GM18526 (cell line): ENCODE data around the gene USP16.

Experiments
- POLR2A ChIP-seq: IDR thresholded peaks from 3 replicates; pipeline ENCODE4 v1.6.1; 2011; ENCODE audit not compliant: insufficient read length; ENCODE audit errors: extremely low read depth

The USP16 gene

DNA sequence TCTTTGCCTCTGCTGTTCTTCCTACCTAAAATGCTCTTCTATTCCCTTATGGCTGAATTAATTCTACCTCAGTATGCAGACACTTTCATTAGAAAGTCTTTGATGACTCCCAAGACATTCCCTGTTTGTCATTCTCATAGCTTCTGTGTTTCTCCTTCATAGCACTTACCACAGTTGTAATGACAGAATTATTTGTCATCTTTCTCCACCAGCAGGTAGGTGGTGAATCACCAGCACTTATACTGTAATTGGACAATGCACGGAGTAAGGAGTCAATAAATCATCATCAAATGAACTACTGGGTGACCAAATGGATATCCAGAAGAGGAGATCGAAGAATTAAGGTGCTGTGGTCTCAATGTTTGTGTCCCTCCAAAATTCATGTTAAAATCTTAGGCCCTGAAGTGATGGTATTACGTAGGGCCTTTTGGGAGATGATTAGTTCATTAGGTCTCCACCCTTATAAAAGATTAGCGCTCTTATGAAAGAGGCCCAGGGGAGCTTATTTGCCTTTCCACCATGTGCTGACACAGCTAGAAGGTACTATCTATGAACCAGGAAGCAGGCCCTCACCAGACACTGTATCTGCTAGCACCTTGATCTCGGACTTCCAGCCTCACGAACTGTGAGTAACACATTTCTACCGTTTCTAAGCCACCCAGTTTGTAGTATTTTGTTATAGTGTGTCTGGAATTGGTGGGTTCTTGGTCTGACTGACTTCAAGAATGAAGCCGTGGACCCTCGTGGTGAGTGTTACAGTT lies 51.4 kb downstream of the USP16 start:
- TF ChIP-seq POLR2A, result no peak

DNA sequence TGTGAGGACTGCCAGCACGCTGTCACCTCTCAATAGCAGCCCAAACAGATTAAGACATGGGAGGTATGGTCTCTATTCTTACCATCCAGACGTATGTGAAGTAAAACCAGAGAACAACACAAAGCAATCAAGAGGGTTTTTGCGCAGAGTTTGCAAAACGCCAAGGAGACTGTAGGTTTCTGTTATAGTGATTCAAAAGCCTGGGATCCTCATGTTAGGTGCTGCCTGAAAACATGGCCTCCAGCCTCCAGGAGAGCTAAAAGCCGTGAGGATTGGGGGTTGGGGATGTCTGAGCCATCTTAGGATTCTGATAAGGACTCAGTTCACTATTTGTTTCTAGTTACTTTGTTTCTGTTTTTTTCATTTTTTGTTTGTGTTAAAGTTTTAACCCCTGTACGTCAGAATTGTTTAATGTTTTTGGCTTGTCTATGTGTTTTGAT lies 53.2 kb downstream of the USP16 start:
- no peak for TF ChIP-seq POLR2A

DNA sequence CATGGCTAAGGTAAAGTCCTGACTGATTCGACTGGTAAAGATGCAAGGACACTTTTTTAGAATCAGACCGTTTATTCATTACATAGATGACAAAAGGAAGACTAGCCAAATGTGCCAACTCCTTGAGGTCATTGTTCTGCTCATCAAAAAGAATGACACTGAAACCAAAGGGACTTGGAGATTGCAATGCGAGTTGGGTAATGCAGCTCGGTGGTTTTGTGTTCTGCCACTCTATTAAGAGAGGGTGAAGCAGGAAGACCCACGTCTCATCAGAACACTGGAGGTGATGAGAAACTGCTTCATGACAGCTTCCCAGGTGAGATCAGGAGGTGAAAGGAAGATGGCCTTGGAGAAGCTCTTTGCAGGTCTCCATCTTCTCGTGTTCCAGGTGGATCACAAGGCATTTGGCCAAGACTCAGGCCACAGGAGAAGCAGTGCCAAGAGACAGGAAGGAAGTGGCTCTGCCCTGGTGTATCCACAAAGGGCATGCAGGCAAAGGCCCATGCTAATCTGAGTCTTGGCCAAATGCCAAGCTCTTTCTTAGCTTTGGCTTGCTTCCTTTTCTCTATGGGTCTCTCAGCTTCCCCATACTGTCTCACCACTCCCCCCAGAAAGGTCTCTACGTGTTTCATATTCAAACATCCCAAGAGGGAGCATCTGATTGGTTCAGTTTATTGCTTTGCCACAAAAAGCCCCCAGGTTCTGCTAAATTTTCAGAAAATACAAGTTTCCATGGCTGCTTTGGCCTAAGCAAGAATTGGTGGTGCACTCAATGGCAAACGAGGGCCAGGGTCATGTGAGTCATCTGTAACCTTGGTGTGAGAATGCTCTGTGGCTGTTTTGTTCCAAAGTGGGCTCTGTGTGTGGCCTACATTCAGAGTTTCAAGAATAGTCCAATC lies 54.6 kb downstream of the USP16 start:
- TF ChIP-seq POLR2A, result no peak

DNA sequence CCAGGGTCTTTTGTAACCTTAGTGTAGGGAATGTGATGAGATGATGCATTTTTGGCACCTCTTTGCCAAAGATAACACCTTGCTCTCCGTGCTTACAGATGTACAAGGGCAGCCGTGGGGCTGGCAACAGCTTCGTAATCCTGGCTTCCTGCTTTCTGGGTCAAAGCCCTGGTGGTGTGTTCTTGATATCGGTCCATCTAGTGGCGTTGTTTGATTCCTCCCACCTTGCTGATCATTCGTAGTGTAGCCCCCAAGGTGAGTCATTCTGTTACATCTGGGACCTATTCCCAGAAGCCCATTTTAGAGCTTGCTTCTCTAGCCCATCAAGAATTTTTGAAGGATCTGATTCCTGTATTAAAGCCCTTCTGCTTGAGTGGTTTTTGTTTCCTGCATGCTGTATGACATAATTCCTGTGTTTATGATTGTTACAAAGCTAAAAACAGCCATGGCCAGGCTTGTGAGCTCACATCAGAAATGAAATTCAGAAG lies 56.0 kb downstream of the USP16 start:
- TF ChIP-seq POLR2A, result no peak

DNA sequence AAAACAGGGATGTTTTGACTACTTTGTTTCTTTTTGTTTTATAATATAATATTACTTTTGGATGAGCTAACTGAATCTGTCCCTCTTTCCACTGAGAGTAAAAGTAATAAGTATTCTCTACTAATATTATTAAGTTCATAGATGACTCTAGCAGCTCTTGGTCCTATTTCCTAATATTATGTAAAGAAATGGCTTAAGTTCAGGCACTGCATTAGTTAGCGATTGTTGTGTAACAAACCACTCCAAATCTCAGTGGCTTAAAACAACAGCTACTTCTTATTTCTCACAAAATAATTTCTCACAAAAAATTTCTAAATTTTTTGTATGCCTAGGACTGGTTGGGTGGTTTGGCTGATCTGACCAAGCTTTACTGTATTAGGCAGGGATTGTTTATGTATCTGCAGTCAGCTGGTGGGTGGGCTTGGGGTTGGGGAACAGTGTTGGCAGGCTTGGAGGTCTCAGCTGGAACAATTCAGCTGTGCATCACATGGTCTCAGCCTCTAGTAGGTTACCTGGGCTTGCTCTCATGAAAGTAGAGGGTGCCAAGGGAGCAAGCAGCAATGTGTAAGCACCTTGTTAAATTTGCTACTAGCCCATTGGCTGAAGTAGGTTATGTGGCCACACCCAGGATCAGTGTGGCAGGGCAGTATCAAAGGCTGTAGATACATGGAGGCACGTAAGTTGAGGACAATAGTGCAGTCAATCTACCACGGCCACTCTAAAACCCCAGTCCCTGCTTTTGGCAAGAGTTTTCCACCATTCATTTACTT lies 57.8 kb downstream of the USP16 start:
- TF ChIP-seq POLR2A, result no peak

DNA sequence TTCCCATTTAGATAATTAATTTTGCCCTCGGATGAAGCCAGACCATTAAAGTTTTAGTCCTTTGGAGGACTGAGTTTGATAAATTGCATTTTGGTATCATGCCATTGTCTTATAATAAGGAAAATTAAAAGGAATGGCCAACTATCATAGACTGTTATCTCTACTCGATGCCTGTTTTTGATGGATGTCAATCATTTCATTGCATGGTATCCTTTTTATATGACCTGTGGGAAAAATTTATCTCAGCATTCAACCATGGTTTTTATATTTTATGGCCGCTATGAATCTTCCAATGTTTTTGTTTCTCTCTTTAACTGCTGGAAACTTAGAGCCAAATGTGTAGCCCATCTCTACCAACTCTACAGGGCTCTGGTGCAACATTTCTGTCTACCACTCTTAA lies 58.8 kb downstream of the USP16 start:
- no peak for TF ChIP-seq POLR2A

DNA sequence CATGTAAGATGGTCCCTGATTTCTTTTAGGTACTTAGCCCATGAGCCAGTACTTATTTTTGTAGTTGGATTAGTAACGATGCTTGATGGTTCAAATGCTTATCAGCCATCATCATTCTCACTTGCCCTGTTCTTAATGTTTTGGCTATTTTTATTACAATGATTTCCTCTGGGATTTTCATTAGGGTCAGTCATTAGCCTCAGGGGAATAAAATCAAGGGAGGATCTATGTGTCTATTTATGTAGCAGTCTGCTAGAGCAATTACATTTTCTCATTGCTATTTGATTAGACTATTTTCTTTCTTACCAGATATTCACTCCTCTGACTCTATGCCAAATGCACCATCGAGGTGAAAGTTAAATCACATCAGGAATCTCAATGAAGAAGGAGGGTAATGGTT lies 59.9 kb downstream of the USP16 start:
- no peak for TF ChIP-seq POLR2A

DNA sequence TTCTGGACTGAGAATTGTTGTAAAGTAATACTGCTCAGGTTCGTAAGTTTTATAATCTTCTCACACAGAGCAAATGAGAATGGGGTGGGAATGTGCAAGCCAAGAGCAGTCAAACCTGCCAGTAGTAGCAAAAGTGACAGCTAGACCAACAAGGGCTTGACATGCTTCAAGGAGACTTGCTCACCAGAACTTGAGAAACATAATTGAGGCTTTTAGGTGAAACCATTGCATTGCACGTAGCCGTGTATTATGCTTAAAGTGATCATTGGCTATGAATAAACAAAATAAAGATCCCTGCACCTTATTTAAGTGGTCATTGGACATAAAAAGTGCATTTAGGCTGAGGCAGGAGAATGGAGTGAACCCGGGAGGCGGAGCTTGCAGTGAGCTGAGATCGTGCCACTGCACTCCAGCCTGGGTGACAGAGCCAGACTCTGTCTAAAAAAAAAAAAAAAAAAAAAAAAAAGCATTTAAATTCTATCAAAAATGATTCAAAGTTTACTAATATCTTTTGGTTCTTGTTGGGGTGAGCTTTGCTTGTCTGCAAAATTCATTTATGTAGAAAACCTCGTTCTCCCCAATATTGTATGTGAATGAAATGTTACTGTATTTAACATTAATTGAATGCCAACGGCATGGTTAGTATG lies 60.8 kb downstream of the USP16 start:
- no peak for TF ChIP-seq POLR2A

DNA sequence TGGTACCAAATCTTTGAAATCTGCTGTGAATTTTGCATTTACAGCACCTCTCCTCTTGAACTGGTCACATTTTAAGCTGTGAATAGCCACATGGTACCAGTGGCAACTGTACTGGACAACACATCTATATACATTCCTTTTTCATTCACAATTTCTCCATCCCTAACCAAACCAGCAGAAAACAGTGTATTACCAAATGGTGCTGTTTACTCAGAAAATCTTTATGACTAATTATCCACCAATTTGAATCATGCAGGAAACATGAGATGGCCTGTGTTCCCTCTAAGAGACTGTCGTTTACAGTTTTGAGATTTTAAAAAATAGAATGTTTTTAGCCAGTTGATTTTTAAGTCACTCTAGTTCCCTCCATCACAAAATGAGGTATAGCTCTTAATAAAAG lies 66.6 kb downstream of the USP16 start:
- no peak for TF ChIP-seq POLR2A

DNA sequence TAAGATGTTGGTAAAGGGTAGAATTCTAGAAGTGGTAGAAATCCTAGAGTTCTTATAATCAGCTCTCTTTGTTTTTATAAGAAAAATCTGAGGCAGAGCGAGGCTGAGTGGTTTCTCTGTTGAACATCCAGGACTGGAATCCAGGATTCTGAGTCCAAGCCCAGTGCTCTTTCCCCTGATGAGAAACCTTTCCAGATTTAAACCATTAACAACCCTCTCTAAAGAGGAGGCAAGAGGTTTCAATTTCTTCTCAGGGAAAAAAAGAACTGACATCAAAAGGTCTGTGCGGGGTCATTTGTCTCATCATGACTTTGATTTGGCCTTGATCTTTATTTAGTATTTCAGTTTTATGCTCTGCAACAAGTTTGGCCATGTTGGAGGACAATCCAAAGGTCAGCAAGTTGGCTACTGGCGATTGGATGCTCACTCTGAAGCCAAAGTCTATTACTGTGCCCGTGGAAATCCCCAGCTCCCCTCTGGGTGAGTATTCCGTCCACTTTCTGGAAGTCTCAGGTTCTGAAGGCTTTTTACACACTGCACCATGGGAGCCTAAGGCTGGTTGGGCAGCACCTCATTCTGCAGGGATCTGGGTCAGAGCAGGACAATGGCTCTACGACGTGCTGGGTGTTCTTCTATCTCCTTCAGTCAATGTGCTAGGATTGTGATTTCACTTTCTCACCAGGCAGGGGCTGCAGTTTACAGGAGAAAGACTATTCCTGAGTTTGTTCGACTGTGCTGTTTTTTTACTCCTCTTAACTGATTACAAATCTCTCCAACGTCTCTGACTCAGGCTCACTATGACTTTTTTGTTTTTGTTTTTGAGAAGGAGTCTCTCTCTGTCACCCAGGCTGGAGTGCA lies 67.9 kb downstream of the USP16 start:
- no peak for TF ChIP-seq POLR2A

DNA sequence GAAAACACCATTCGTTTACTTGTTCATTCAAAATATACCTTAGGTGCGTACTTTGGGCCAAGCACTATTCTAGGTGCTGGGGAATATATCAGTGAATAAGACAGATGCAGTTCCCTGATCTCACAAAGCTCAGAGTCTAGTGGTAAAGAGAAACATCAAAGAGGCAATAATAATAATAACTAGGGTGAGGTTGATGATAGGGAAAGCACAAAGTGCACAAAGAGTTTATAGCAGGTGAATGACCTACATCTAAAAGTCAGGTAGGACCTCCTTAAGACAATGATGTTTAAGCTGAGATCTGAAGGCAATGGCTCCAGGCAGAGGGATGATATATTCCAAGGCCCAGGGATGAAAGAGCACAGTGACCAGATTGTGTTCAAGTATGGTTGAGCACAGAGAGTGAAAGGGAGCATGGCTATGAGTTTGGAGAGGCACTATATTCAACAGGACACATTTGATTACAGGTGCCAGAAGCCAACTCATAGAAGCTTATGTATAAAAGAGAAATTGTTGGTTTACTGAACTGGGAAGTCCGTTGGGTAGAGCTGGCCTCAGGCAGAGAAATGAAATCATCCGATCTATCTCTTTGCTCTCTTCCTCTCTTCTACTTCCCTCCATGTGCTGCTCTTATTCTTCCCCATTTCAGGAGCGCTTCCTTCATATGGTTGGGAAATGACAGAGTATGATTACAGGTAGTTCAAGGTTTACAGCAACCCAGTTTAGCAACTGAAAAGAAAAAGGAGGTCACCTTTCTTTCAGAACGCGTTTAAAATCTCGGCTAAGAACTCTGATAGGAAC lies 71.9 kb downstream of the USP16 start:
- no peak for TF ChIP-seq POLR2A

DNA sequence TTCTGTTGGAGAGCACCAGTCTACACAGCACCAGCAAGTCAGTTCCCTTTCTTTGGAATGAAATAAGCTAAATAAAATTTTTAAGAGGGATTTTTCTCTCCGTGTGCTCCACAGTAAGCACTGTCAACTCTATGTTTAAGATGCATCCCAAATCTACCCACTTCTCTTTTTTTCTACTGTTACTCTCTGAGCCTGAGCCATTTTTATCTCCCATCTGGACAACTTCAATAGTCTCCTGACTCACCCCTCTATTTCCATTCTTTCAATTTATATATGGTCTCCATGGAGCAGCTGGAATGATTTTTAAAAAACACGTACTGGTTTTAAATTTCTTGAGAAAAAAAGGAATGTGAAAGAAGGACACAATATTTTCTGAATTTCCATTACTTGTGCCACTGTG lies 73.7 kb downstream of the USP16 start:
- no peak for TF ChIP-seq POLR2A

DNA sequence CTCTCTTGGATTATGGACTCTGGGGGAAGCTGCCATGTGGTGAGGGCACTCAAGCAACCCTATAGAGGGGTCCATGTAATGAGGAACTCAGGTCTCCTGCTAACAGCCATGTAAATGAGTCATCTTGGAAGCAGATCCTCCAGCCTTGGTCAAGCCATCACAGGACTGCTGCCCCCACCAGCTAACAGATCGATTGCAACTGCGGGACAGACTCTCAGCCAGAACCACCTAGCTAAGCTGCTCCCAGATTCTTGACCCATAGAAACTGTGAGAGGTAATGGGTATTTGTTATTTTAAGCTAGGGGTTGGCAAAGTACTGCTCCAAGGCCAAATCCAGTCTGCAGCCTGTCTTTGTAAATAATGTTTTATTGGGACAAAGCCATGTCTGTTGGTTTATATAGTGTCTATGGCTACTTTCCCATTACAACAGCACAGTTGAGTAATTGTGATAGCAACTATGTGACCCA lies 78.4 kb downstream of the USP16 start:
- TF ChIP-seq POLR2A, result no peak
